ENCODE data around the gene GALM. TPM values are rescaled to one million over a fixed set of nuclear protein-coding genes. Genes with fewer than 3 reads are reported as not detected.

Gene GALM
- total RNA-seq, 3 donors from 2014 or later (not counting 1 experiment from before 2014, with no cell fraction given): 4.0 to 12.4 (median 11.0) TPM

- peaks cover 26% of the 10 kb centered on the region for H3K36me3 Mint-ChIP-seq
- ATAC-seq: peak in 1 of 3 donors; percentile 20
These were observed 77.1 kb downstream of the GALM start for GRCh38 chr2:38742797-38743559.

GRCh38 chr2:38743672-38744398 is 77.9 kb downstream of the GALM start:
- intact Hi-C loops (cut with micrococcal nuclease): loop anchor here (1.0 to 5.0 kb wide), 2 partner anchors 16 to 142 kb away; partner anchors contain the start of gene HNRNPLL
- ATAC-seq: no peak
- Histone ChIP-seq H3K27me3 (ENCODE audit: control insufficient read depth, insufficient read depth, low read length) (no peaks in the 10 kb centered on the region), H3K9me3 (ENCODE audit: control insufficient read depth, insufficient read depth, low read length) (no peaks in the 10 kb centered on the region), H3K4me3 (ENCODE audit: low read length) (no peak overlapping the region), H3K36me3 (ENCODE audit: control insufficient read depth, insufficient read depth, low read length) (peaks cover 63% of the 10 kb centered on the region), H3K4me1 (ENCODE audit: control insufficient read depth, insufficient read depth, low read length) (peaks cover 13% of the 10 kb centered on the region), H3K27ac (ENCODE audit: low read length) (no peak overlapping the region)
- Mint-ChIP-seq H3K27me3 (ENCODE audit: low read depth in 2 of 2) (no peaks in the 10 kb centered on the region), H3K36me3 (peaks cover 32% of the 10 kb centered on the region), H3K9me3 (no peaks in the 10 kb centered on the region), H3K4me3 (no peak overlapping the region), H3K4me1 (peaks cover 40 to 41% of the 10 kb centered on the region in 2 donors), H3K27ac (peak overlapping the region; percentile 42 to 80)
- WGBS (ENCODE audit: insufficient coverage): 98% methylated on average over 3 of the region's 3 CpGs
- TF ChIP-seq CTCF (IDR thresholded peaks at IDR 0.05): no peak
- no peak for DNase-seq

More at GRCh38 chr2:38742797-38743559, 77.1 kb downstream of the GALM start:
- Histone ChIP-seq H3K9me3 (ENCODE audit: control insufficient read depth, insufficient read depth, low read length) (no peaks in the 10 kb centered on the region), H3K4me1 (ENCODE audit: control insufficient read depth, insufficient read depth, low read length) (peaks cover 6% of the 10 kb centered on the region), H3K36me3 (ENCODE audit: control insufficient read depth, insufficient read depth, low read length) (peaks cover 57% of the 10 kb centered on the region), H3K27ac (ENCODE audit: low read length) (no peak overlapping the region), H3K4me3 (ENCODE audit: low read length) (no peak overlapping the region), H3K27me3 (ENCODE audit: control insufficient read depth, insufficient read depth, low read length) (no peaks in the 10 kb centered on the region)
- Mint-ChIP-seq H3K4me1 (peaks cover 38 to 42% of the 10 kb centered on the region in 2 donors), H3K9me3 (no peaks in the 10 kb centered on the region), H3K27me3 (ENCODE audit: low read depth in 2 of 2) (no peaks in the 10 kb centered on the region), H3K27ac (peak overlapping the region in 1 of 2 donors; percentile 80), H3K4me3 (no peak overlapping the region)
- no peak for DNase-seq
- no peak for TF ChIP-seq CTCF (IDR thresholded peaks at IDR 0.05)
- WGBS (ENCODE audit: insufficient coverage): 90% methylated on average over 10 of the region's 10 CpGs
- intact Hi-C loops (cut with micrococcal nuclease): loop anchor here (5.0 kb wide), 1 partner anchor 141 kb away; the partner anchor contains the start of gene HNRNPLL

GRCh38 chr2:38744399-38744780 is 78.5 kb downstream of the GALM start:
- H3K4me3 ChIP-seq (ENCODE audit: low read length): no peak overlapping the region
- no peak overlapping the region for H3K27ac ChIP-seq (ENCODE audit: low read length)
- WGBS (ENCODE audit: insufficient coverage): 57% methylated on average over 2 of the region's 2 CpGs
- no peaks in the 10 kb centered on the region for H3K9me3 Mint-ChIP-seq
- H3K4me1 ChIP-seq (ENCODE audit: control insufficient read depth, insufficient read depth, low read length): peaks cover 17% of the 10 kb centered on the region
- ATAC-seq (no peak), DNase-seq (no peak)
- H3K36me3 ChIP-seq (ENCODE audit: control insufficient read depth, insufficient read depth, low read length): peaks cover 69% of the 10 kb centered on the region
- H3K9me3 ChIP-seq (ENCODE audit: control insufficient read depth, insufficient read depth, low read length): no peaks in the 10 kb centered on the region
- no peaks in the 10 kb centered on the region for H3K27me3 ChIP-seq (ENCODE audit: control insufficient read depth, insufficient read depth, low read length)
- peaks cover 37% of the 10 kb centered on the region for H3K36me3 Mint-ChIP-seq
- TF ChIP-seq CTCF (IDR thresholded peaks at IDR 0.05): no peak
- no peaks in the 10 kb centered on the region for H3K27me3 Mint-ChIP-seq (ENCODE audit: low read depth in 2 of 2)
- peak overlapping the region; percentile 42 to 80 for H3K27ac Mint-ChIP-seq
- peaks cover 43% of the 10 kb centered on the region in 2 donors for H3K4me1 Mint-ChIP-seq
- H3K4me3 Mint-ChIP-seq: no peak overlapping the region
- intact Hi-C loops (cut with micrococcal nuclease): loop anchor here (1.0 to 5.0 kb wide), 2 partner anchors 16 to 142 kb away; partner anchors contain the start of gene HNRNPLL
